Amniotic stem cell (primary cell): ENCODE measurements around the gene ZNF557.
A peak's percentile ranks its signal among the peaks of the same experiment; 100 is the strongest.

Experiments used
- DNase-seq: peaks from one replicate; lab custom pipeline; 2025; lab: John Stamatoyannopoulos, UW

Gene ZNF557

GRCh38 chr19:7076151-7076550, 6.6 kb downstream of the ZNF557 start:
- DNase-seq = no peak

- no peak for DNase-seq
Observed at GRCh38 chr19:7078008-7078407, 8.5 kb downstream of the ZNF557 start.

GRCh38 chr19:7083076-7083956, 13.8 kb downstream of the ZNF557 start:
- no peak for DNase-seq

GRCh38 chr19:7088999-7089398, 19.5 kb downstream of the ZNF557 start:
- no peak for DNase-seq

- no peak for DNase-seq
Observed at GRCh38 chr19:7098096-7098495, 28.6 kb downstream of the ZNF557 start.

GRCh38 chr19:7098701-7099596, 29.4 kb downstream of the ZNF557 start:
- peak; percentile 96 for DNase-seq

GRCh38 chr19:7099597-7099921, 30.1 kb downstream of the ZNF557 start:
- DNase-seq = no peak

- no peak for DNase-seq
Observed at GRCh38 chr19:7101498-7102253, 32.2 kb downstream of the ZNF557 start.

- DNase-seq = no peak
Observed at GRCh38 chr19:7104747-7105447, 35.4 kb downstream of the ZNF557 start.

GRCh38 chr19:7106711-7107657, 37.5 kb downstream of the ZNF557 start:
- no peak for DNase-seq

GRCh38 chr19:7109678-7110289, 40.3 kb downstream of the ZNF557 start:
- DNase-seq = no peak

GRCh38 chr19:7112675-7113074, 43.2 kb downstream of the ZNF557 start:
- DNase-seq = no peak

GRCh38 chr19:7113233-7113632, 43.7 kb downstream of the ZNF557 start:
- no peak for DNase-seq

GRCh38 chr19:7115721-7116120, 46.2 kb downstream of the ZNF557 start:
- DNase-seq = no peak

- no peak for DNase-seq
Observed at GRCh38 chr19:7117248-7117647, 47.7 kb downstream of the ZNF557 start.

GRCh38 chr19:7119582-7119981, 50.1 kb downstream of the ZNF557 start:
- DNase-seq = no peak

- no peak for DNase-seq
Observed at GRCh38 chr19:7120499-7120898, 51.0 kb downstream of the ZNF557 start.

GRCh38 chr19:7122701-7123100, 53.2 kb downstream of the ZNF557 start:
- no peak for DNase-seq

GRCh38 chr19:7124782-7125181, 55.3 kb downstream of the ZNF557 start:
- DNase-seq = no peak

GRCh38 chr19:7125221-7125620, 55.7 kb downstream of the ZNF557 start:
- no peak for DNase-seq
